Epithelial cell of umbilical artery (primary cell): Measurements from ENCODE around the gene IL12A. TPM values are rescaled to one million over a fixed set of nuclear protein-coding genes. Genes with fewer than 3 reads are reported as not detected.

ENCODE experiments used
- total RNA-seq: library from RNA; depleted of rRNA; stranded (reverse); fragments of >200 nt; gene quantifications from 2 replicates; pipeline ENCODE4 v1.2.3, GENCODE V29; 2014

Gene IL12A
- 1.3 and 6.4 TPM in 2 replicates for total RNA-seq

DNA sequence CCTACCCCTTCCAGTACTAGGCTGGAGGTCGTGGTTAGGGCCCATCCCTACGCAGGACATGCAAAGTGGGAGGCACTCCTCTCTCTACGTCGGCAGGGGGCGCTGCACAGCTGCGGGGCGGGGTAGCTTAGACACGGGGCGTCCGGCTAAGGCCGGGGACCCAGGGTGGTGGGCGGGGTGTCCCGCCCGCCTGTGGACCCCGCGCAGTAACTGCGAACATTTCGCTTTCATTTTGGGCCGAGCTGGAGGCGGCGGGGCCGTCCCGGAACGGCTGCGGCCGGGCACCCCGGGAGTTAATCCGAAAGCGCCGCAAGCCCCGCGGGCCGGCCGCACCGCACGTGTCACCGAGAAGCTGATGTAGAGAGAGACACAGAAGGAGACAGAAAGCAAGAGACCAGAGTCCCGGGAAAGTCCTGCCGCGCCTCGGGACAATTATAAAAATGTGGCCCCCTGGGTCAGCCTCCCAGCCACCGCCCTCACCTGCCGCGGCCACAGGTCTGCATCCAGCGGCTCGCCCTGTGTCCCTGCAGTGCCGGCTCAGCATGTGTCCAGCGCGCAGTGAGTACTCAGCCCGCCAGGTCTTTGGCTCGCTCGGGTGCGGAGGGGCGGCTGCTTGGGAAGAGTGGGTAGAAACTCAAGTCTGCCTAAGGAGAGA is at the start of gene IL12A:
IL12A (plus strand) TSS at position 219 of the 655 bp plus-strand sequence.

Other genes starting within 250 kb of the IL12A start
- 85.4 and 265 TPM in 2 replicates for gene SCHIP1, start 149.0 kb upstream of the IL12A start, total RNA-seq
- under 0.01 TPM in 1 of 2 replicates, not detected in the other for gene C3orf80, start 236.6 kb downstream of the IL12A start, total RNA-seq